Hypothalamus (tissue), 51 donors: ENCODE results near the gene FAU.

Experiments used
- DNase-seq, 51 donors: peaks; one replicate each; lab custom pipeline; 2025; lab: John Stamatoyannopoulos, UW

Gene FAU

GRCh38 chr11:65136515-65137096 lies 14.7 kb upstream of the FAU start:
- DNase-seq: no peak

- DNase-seq: no peak
Observed at GRCh38 chr11:65135633-65136145, 13.8 kb upstream of the FAU start.

- DNase-seq: peak; percentile 33 to 97 (median 80)
Observed at GRCh38 chr11:65134952-65135632, 13.2 kb upstream of the FAU start.

GRCh38 chr11:65134240-65134951 lies 12.5 kb upstream of the FAU start, which contains the start of gene SYVN1:
Gene SYVN1 (minus strand): TSS chr11:65134519. CDS start chr11:65133601, 918 bp downstream.
- DNase-seq: peak; percentile 63 to 98 (median 87)

- DNase-seq: peak in 1 of 51 donors; percentile 33
Observed at GRCh38 chr11:65133724-65134123, 11.8 kb upstream of the FAU start.

- no peak for DNase-seq
Observed at GRCh38 chr11:65132988-65133700, 11.2 kb upstream of the FAU start.

GRCh38 chr11:65132238-65132987 lies 10.5 kb upstream of the FAU start:
- DNase-seq: no peak

- DNase-seq: no peak
Observed at GRCh38 chr11:65131895-65132237, 9.9 kb upstream of the FAU start.

GRCh38 chr11:65131417-65131776 lies 9.5 kb upstream of the FAU start:
- DNase-seq: no peak

- no peak for DNase-seq
Observed at GRCh38 chr11:65130631-65131416, 8.9 kb upstream of the FAU start.

GRCh38 chr11:65129649-65130441 lies 7.9 kb upstream of the FAU start:
- no peak for DNase-seq

GRCh38 chr11:65128182-65129145 lies 6.5 kb upstream of the FAU start:
- DNase-seq: no peak

GRCh38 chr11:65127473-65128181 lies 5.7 kb upstream of the FAU start:
- no peak for DNase-seq

GRCh38 chr11:65126624-65127274 lies 4.8 kb upstream of the FAU start:
- DNase-seq: no peak

- no peak for DNase-seq
Observed at GRCh38 chr11:65125197-65126056, 3.5 kb upstream of the FAU start.
